T-helper 2 cell treated with Interferon-gamma antibody and Interleukin-4, amounts not matched to agents 100 ng/mL and 5 ng/mL, for 36 hours (primary cell): ENCODE data around the gene MPP1. TPM values are rescaled to one million over a fixed set of nuclear protein-coding genes. Genes with fewer than 3 reads are reported as not detected.
"Not testable (repeated sequence)": the region's sequence is repeated elsewhere in the genome, so short reads cannot be mapped to it uniquely, and the experiment has no call there.

Source experiments
- intact Hi-C: fragments of 100-400 bp; cut with micrococcal nuclease; formaldehyde crosslinking; loops from one replicate; pipeline ENCODE4 v1.15.1; 2023
- total RNA-seq: library from RNA; stranded (reverse); gene quantifications from 2 replicates; pipeline ENCODE4 v1.2.3, GENCODE V29; 2022

Gene MPP1
- 54.4 and 55.4 TPM in 2 replicates for total RNA-seq

DNA sequence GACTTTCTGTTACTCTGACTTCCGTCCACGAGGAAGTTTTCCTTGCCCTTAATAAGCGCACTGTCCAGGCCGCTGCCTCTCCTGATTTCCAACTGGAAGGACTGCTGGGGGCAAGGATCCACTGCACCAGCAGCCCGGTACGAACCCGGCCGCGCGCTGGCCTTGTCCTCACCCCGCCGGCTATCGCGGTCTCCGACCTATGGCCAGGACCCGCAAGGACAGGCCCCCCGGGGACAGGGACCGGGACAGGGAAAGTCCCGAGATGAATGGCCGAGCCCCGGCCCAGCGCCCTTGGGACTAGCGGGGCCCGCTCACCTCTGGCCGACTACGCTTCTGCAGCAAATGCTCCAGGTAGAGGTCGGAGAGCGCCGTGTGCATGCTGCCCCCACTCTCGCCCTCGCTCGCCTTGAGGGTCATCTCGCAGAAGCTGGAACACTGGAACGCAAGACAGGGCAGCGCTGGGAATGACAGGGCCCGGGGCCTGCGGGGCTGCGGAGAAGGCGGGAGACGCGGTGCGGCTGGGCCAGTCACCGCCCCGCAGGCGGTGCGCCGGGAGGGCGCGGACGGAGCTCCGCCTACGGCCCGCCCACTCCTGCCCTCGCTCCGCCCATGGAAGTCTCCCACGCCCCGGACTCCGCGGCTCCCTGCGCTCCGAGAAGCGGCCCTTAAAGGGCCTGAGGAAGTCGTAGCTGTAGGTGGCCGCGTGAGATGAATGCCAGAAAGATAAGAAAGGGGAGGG is at the start of gene MPP1:
Gene MPP1, minus strand, starts transcription at position 529 of the 739 bp plus-strand sequence. Its CDS starts 112 bp downstream, at position 417.
- intact Hi-C loops, result loop anchor here (2.0 kb wide), 1 partner anchor 42 kb away; the partner anchor contains the start of gene DKC1

DNA sequence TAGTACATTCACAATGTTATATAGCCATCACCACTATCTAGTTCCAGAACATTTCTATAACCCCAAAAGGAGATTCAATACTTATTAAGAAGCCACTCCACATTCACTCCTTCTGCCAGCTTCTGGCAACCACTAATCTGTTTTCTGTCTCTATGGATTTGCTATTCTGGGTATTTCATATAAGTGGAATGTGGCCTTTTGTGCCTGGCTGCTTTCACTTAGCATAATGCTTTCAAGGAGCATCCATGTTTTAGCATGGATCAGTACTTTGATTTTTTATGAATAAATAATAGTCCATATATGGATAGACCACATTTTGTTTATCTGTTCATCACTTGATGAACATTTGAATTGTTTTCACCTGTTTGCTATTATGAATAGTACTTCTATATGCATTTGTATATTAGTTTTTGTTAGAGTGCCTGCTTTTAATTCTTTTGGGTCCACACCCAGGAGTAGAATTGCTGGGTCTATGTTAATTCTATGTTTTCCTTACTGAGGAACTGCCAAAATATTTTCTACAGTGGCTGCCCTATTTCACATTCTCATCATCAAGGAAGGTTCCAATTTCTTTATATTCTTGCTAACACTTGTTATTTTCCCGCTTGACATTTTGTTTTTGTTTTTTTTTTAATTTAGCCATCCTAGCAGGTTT is 45.8 kb upstream of the MPP1 start:
- intact Hi-C loops, result no loop called here

DNA sequence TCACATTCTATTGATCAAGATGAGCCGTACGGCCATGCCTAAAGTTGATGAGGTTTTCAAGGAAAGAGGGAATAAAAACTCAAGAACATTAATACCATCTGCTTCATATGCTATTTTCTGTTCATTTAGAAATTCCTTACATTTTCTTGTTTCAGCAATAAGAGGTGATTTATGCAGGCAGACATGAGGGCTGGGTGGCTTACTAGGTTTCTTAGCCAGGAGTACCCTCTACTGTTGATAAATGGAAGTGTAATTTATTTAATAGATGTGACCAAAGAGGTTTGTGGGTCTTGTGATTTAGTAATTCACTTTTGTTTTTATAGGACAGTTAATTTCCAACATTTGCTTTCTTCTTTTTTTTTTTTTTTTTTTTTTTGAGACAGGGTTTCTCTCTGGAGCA is 35.6 kb upstream of the MPP1 start:
- intact Hi-C loops, result loop anchor here (1.0 kb wide), 1 partner anchor 91 kb away; no protein-coding TSS in a partner anchor

DNA sequence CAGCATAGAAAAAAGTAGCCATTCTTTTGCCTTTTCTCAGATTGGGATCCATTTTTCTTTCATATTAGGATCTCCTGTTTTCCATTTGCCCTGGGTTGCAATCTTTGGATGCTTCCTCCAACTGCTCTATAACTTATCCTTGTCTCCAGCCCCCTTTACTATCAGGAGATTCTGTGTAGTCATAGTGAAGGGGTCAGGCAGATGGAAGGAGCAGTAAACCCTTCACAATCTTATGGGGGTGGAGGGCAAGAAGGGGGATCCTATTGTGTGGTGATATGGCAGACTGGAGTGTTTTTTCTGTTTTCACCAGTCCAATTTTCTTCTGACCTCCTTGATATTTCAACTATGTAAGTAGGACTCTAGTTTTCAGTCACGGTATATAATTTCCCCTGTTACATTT is 30.9 kb upstream of the MPP1 start:
- intact Hi-C loops, result no loop called here

DNA sequence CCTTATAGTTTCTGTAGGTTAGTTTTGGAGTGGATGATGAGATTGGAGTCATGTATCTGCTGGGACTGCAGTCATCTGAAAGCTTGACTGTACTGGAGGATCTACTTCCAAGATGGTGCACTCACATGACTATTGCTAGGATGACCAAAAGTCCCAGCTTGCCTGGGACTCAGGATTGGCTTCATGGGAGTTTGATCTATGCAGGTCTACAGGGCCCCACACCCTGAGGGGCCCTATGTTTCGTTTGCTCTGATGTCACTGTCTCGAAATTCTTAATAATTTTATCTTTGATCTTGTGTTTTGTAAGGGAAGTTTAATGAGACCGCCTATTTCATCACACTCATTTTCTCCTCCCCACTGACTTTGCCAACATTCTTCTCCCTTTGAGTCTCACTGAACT is 29.3 kb upstream of the MPP1 start, which contains the start of gene SMIM9:
Gene SMIM9, minus strand, starts transcription at position 101 of the 400 bp plus-strand sequence. CDS start 3,806 bp downstream, outside the sequence.
- intact Hi-C loops, result no loop called here

DNA sequence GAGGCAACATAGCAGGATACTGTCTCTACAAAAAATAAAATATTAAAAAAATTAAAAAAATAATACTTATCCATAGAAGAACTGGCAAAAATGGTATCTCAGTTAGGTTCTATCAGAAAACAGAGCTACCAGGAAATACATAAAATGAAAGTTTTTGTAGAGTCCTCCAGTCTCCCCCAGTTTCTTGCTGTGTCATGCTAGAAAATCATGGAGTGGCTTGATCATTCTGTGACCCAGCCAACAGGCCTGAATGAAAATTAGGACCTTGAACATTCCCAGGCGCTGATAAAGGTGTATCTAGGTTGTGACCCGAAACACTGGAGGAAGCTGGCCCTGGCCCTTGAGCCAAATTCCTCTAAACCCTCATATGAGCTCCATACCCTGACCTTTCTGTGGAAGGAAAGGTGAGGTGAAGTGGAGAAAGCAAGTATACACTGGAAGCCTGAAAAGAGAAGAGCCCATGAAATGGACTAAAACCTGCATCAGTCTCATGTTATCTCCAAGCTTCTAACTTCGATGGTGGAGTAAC is 28.5 kb upstream of the MPP1 start:
- intact Hi-C loops, result no loop called here

DNA sequence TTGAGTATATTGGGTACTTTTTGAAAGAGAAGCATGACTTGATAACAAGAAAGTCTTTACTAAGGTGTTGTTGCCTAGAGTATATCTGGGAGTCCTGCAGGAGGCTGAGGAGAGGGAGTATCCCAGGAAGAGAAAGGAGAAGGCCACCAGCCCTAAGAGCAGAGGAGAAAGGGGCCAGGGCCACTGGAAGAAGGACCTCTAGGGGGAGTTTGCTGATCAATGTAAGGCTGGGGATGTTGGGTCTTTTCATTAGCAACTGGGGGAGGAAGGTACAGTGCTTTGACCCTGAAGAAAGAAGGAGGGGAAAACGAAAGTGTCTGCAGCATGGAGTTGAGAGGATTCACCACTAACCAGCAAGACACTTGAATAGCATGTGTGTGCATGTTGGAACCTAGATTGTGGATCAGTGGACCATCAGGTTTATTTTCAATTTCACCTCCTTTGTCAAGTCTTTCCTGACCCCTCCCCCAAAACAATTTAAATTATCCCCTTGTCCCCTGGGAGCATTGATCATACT is 24.7 kb upstream of the MPP1 start:
- intact Hi-C loops, result no loop called here

DNA sequence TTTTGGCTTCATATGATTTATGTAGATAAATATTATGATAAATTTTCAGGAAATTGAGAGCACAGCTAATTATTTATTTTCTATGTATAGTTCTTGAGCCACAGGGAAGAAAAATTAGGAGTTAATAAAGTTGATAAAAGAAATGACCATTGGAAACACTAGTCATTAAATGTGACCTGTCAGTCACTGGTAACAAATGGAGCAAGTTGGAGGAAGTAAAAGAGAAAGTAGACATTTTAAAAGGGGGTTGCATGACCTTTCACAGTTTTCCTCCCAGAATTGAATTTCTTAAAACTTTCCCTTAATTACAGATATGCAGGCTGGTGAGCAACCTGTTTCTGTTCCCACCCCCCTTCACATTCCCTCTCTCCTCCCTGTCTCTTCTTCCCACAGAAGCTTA is 23.8 kb upstream of the MPP1 start:
- intact Hi-C loops, result no loop called here

DNA sequence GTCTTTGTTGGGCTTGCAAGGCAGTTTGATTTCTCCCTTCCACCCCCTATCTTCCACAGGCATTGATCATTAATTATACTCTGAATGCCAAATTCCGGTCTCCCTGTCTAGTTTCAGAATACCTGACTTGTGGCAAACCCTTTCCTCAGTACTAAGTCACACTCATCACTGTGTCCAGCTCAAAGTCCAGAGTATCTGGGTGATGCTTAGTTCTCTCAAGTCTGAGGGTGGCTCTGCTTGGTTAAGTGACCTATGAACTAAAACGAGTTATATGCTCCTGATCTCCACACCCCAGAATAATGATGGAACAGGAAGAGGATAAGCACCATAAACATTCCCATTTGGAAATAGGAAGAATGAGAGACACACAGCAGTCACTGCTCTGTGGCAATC is 22.7 kb upstream of the MPP1 start:
- intact Hi-C loops, result no loop called here

DNA sequence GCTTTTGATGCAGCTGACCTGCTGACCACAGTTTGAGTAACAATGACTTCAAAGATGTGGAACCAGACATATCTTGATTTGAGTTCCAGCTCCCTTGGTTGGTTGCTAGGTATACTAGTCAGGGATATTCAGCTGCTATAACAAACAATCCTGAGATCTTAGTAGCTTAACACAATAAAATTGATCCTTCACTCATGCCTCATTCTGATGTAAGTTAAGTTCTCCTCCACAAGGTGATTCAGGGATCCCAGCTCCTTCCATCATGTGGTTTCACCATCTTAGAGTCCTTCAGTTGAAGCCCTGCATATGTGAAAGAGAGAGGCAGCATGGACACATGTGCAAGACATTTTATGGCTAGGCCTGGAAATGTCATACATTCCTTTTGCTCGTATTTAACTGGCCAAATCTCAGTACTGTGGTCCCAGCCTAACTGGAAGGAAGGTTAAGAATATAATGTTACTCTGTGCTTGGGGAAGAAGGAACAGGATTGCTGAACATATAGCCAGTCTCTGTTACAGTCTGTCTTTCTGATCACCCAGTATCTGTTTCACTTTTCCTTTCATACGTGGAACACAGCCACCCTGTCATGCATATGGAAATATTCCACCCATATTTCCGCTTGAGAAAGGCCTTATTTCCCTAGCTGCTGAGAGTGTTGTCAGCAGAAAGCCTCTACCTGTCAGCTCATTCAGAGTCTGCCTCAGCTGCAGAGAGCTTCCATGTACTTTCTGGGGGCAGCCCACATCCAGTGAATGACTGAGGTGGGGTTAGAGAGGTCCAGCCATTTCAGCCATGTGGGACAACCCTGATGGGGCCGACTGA is 22.1 kb upstream of the MPP1 start:
- intact Hi-C loops, result no loop called here

DNA sequence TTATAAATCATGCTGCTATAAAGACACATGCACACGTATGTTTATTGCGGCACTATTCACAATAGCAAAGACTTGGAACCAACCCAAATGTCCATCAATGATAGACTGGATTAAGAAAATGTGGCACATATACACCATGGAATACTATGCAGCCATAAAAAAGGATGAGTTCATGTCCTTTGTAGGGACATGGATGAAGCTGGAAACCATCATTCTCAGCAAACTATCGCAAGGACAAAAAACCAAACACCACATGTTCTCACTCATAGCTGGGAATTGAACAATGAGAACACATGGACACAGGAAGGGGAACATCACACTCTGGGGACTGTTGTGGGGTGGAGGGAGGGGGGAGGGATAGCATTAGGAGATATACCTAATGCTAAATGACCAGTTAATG is 20.3 kb upstream of the MPP1 start:
- intact Hi-C loops, result not testable (repeated sequence)

DNA sequence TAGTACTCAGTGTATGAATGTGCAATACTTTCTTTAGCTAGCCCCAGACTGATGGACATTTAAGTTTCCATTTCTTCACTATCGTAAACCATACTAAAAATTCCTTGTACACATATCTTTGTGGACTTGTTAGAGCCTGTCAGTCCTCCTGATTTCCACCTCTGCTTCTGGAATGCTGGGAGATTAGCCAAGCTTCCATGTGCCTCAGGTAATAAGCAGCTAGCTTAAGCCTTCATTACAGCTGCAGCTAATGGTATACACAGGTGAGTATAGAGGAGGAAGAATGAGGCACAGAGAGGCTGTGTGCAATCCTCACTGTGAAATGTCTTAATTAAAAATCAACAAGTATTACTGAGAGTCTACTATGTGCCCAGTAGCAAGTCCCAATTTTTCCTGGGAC is 19.4 kb upstream of the MPP1 start:
- intact Hi-C loops, result no loop called here

DNA sequence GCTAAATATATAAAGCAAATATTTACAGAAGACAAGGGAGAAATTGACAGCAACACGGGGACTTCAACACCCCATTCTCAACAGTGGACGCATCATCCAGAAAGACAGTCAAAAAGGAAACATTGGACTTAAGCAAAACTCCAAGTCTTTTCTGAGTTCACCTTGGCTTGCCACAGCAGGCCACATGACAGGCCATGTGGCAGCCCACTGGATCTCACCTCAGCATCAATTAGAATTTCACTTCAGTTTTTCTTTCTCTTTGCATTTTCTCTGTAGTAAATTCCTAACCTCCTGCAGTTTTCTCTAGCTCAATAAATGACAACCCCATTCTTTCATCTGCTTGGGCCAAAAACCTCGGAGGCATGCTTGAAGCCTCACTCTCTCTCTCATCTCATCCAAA is 16.7 kb upstream of the MPP1 start:
- intact Hi-C loops, result no loop called here

DNA sequence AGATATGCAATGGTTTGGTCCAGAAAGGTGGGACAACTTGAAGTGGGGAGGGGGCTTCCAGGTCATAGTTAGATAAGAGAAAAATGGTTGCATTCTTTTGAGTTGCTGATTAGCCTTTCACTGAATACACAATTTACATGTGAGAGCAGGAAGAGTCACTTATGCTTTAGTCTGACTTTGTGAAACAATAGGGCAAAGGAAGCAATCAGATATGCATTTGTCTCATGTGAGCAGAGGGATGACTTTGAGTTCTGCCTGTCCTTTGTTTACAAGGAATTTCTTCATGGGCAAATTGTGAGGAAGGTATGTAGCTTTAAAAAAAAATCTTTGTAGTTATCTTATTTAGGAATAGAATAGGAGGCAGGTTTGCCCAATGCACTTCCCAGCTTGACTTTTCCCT is 16.2 kb upstream of the MPP1 start:
- intact Hi-C loops, result no loop called here

DNA sequence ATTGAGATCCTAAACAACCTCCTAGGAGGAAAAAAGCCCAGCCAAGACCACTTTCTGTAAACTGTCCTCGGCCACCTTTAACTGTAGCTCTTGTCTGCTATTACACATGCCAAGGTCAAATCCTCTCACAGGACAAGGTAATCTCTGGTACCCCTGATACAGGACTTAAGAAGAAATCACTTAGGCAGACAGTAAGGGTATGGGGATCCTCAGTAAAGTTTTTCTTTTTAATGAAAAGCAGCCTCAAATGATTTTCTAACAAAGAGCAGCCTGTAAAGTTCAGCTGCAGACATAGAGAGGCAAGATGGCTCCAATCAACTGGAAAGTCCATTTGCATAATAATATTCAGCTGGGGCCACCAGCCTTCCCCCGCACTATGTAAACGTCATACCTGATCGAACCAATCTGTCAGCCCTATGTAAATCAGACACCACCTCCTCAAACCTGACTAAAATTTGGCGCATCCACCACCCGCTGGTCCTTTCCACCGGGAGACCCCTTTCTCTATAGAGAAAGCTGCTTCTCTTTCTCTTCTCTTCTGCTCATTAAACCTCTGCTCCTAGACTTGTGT is 14.6 kb upstream of the MPP1 start:
- intact Hi-C loops, result no loop called here

DNA sequence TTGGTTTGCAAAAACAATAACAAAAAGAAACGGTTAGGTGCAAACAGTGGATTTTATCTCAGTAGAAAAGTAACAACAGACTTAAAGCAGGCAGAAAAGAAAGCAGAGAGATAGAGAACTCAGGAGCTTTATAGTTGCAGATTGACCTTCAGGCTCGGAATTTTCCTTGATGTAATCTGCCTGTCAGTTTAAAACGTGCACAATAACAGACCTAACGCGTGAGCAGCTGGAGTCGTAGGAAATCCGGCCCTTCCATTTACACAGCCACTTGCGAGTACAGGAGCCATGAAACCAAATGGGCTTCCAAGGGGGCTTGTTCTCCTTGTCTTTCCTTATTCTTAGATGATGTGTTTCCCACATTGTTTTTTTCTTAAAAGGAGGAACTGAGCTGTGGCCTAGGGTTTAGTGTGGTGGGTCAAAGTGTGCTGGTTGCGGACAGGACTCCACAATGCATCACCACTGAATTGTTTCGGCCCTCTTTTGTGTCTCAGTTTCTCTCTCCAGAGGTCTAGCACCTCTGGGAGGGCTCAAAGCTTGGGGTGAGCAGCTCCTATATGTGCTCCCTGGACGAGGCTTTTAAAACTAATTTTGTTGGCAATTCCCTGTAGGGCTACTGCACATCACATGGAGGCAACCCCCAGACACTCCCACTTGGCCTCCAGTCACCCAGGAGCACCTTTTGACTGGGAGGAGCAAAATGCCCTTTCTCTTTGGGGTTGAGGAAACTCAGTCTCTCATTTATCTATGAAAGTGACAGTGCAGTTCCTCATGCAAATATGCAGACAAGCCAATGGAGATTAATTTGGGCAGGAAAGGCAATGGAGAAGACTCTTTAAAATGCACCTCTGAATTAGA is 13.9 kb upstream of the MPP1 start:
- intact Hi-C loops, result no loop called here

DNA sequence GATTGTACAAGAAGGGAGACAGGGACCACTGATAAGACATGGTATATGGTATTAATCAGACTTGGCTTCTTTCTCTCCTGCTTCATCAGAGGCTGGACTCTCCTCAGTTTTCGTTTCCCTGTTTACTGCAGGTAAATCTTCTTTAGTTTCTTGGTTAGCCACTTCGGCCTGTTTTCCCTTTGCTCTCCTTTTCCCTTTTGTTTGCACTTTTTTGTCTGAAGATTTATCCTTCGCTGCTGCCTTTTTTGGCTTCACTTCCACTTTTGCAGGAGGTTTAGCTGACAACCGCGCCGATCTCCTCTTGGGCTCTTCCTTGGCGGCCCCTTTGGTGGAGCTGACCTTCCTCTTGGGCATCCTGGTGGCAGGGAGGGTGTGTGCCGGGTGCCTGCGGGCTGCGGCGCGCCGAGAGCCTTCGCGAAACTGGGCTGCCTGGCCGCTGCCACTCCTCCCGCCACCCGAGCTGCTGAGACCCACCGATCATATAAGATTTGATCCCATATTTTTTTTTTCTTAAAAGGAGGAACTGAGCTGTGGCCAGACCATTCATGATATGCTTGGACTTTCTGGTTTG is 11.8 kb upstream of the MPP1 start:
- intact Hi-C loops, result not testable (repeated sequence)

DNA sequence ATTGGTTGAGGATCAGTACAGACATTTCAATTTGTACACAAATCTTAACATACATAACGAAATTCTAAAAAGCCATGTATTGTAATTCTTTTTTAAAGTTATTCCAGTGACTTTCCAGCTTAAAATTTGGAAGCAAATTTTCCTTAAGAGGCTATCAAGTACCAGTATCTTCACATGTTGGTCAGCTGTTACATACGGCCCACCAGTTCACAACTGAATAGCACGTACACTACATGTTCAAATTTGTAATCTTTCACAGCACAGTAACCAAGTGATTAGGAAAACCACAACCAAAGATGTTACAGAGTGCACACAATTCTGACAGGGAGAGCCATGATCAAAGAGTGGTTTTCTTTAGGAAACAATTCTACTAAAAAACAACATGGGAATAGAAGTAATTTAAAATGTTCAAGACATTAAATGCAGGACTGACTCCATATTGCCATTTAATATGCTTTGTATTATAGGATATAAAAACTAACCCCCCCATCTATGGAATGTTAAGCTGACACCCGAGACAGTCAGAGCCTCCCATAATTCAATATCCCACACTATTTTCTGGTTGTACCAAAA is 11.1 kb upstream of the MPP1 start:
- intact Hi-C loops, result not testable (repeated sequence)

DNA sequence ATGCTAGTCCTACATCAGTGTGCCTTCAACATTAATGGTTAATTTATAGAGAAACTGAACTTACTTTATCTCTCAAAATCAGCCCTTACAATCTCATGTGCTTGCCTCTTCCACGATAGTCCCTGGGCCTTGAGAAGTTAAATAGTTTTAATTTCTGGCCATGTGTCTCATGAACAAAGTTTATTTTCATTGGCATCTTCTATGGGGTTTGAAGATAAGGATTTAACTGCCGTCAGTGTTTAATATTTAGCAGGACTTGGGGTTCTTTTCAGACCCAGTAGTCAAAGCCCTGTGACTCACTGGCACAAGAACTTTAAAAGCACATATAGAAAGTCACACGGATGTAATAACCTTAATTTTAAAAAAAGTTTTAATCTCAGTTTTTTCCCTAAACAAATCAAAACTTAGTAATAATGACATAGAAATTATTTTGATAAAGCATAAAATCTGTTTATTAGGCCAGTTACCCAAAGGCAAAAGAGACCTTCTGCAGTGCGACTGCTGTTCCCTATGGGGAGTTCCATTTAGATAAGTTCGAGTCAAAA is 10.1 kb upstream of the MPP1 start:
- intact Hi-C loops, result no loop called here
